Measurements from ENCODE around the gene LASP1. TPM values are rescaled to one million over a fixed set of nuclear protein-coding genes. Genes with fewer than 3 reads are reported as not detected.
"Not testable (repeated sequence)": the region's sequence is repeated elsewhere in the genome, so short reads cannot be mapped to it uniquely, and the experiment has no call there.

The LASP1 gene
- total and polyA plus RNA-seq, 9 donors: 40.9 to 138 (median 95.0) TPM

GRCh38 chr17:38947189-38947588 lies 77.3 kb downstream of the LASP1 start:
- Histone ChIP-seq H3K9me3 (no peaks in the 10 kb centered on the region), H3K36me3 (no peaks in the 10 kb centered on the region), H3K27me3 (no peaks in the 10 kb centered on the region), H3K27ac (no peak overlapping the region), H3K4me3 (no peak overlapping the region), H3K4me1 (ENCODE audit: insufficient read depth) (no peaks in the 10 kb centered on the region)
- TF ChIP-seq POLR2A (IDR thresholded peaks at IDR 0.05) (no peak), EP300 (IDR thresholded peaks at IDR 0.05) (no peak)
- TF ChIP-seq, protein P1, sequence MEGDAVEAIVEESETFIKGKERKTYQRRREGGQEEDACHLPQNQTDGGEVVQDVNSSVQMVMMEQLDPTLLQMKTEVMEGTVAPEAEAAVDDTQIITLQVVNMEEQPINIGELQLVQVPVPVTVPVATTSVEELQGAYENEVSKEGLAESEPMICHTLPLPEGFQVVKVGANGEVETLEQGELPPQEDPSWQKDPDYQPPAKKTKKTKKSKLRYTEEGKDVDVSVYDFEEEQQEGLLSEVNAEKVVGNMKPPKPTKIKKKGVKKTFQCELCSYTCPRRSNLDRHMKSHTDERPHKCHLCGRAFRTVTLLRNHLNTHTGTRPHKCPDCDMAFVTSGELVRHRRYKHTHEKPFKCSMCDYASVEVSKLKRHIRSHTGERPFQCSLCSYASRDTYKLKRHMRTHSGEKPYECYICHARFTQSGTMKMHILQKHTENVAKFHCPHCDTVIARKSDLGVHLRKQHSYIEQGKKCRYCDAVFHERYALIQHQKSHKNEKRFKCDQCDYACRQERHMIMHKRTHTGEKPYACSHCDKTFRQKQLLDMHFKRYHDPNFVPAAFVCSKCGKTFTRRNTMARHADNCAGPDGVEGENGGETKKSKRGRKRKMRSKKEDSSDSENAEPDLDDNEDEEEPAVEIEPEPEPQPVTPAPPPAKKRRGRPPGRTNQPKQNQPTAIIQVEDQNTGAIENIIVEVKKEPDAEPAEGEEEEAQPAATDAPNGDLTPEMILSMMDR (IDR thresholded peaks at IDR 0.05): no peak
- intact Hi-C loops (cut with DNase I): no loop called here
- no peak for DNase-seq
- WGBS, 3 donors: 88 to 93% (median 88%) methylated on average over 2 of the region's 2 CpGs

DNA sequence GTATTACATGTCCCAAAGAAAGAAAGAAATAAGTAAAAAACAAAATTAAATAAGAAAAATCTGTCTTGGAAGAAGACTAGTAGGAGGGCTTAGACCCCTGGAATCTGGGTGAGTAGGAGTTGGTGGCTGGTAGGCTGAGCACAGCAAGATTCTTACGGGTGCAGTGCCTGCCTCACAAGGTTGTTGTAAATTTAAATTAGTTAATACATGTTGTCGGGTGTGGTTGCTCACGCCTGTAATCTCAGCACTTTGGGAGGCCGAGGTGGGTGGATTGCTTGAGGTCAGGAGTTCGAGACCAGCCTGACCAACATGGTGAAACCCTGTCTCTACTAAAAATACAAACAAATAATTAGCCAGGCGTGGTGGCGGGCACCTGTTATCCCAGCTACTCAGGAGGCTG lies 83.9 kb downstream of the LASP1 start:
- H3K4me1 ChIP-seq (ENCODE audit: insufficient read depth); H3K27ac ChIP-seq; H3K27me3 ChIP-seq; H3K4me3 ChIP-seq; DNase-seq; intact Hi-C loops (cut with DNase I); H3K9me3 ChIP-seq; H3K36me3 ChIP-seq: not testable (repeated sequence)
- WGBS, 3 donors: 88 to 91% (median 89%) methylated on average over 7 of the region's 7 CpGs

DNA sequence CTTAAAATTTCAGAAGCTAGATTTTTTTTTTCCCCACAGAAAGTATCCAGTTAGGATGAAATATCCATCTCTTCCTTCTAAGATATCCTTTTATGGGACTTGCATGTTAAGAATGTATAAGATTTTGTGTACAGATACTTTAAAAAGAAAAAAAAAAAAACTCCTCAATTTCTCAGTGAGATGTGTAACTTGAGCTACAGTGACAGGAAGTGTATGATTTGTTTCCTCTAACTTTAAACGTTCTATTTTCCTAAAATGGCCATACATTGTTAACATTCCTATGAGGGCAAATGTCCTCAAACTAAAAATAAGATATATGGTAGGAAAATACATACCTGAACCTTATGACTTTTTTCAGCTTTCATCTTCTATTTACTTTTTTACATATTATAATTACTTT lies 88.5 kb downstream of the LASP1 start:
- Histone ChIP-seq H3K27ac (no peak overlapping the region), H3K4me3 (no peak overlapping the region), H3K27me3 (no peaks in the 10 kb centered on the region), H3K36me3 (no peaks in the 10 kb centered on the region), H3K4me1 (ENCODE audit: insufficient read depth) (no peaks in the 10 kb centered on the region), H3K9me3 (no peaks in the 10 kb centered on the region)
- 2 to 6% (median 5%) methylated on average over 1 of the region's 1 CpG for WGBS, 3 donors
- intact Hi-C loops (cut with DNase I): no loop called here
- no peak for DNase-seq
- no peak for TF ChIP-seq EP300 (IDR thresholded peaks at IDR 0.05)
- TF ChIP-seq, protein P1 (IDR thresholded peaks at IDR 0.05): no peak
- no peak for TF ChIP-seq POLR2A (IDR thresholded peaks at IDR 0.05)

DNA sequence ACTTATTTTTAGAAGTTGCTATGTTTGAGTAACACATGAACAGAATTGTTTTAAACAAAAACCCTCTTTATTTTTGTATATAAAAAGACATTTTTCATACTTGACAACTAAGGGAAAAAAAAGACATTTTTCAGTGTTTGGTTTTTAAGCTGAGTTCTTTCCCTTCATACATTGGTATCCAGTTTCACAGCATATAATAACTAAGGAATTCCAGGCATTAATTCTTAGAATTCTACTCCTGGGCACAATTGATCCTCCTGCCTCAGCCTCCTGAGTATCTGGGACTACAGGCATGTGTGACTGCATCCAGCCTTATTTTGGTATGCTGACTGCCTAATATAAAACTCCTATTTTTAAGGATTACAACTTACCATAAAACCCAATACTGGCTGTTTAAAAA lies 88.9 kb downstream of the LASP1 start:
- no peak for DNase-seq
- no peaks in the 10 kb centered on the region for H3K9me3 ChIP-seq
- intact Hi-C loops (cut with DNase I): no loop called here
- H3K4me3 ChIP-seq: no peak overlapping the region
- H3K4me1 ChIP-seq (ENCODE audit: insufficient read depth): no peaks in the 10 kb centered on the region
- no peak overlapping the region for H3K27ac ChIP-seq
- no peaks in the 10 kb centered on the region for H3K36me3 ChIP-seq
- no peaks in the 10 kb centered on the region for H3K27me3 ChIP-seq
- TF ChIP-seq, protein P1 (IDR thresholded peaks at IDR 0.05): no peak
- TF ChIP-seq POLR2A (IDR thresholded peaks at IDR 0.05): no peak
- TF ChIP-seq EP300 (IDR thresholded peaks at IDR 0.05): no peak

GRCh38 chr17:38959508-38959907 lies 89.7 kb downstream of the LASP1 start:
- WGBS, 3 donors: 67 to 78% (median 74%) methylated on average over 3 of the region's 3 CpGs
- intact Hi-C loops (cut with DNase I): no loop called here
- no peaks in the 10 kb centered on the region for H3K4me1 ChIP-seq (ENCODE audit: insufficient read depth)
- TF ChIP-seq, protein P1 (IDR thresholded peaks at IDR 0.05): no peak
- TF ChIP-seq POLR2A (IDR thresholded peaks at IDR 0.05): no peak
- no peak for TF ChIP-seq EP300 (IDR thresholded peaks at IDR 0.05)
- H3K27ac ChIP-seq: no peak overlapping the region
- no peaks in the 10 kb centered on the region for H3K9me3 ChIP-seq
- H3K27me3 ChIP-seq: no peaks in the 10 kb centered on the region
- no peak for DNase-seq
- no peak overlapping the region for H3K4me3 ChIP-seq
- no peaks in the 10 kb centered on the region for H3K36me3 ChIP-seq

All from ovary (tissue), 9 donors.